H1 (cell line): Measurements from ENCODE around the gene RBM10. TPM values are rescaled to one million over a fixed set of nuclear protein-coding genes. Genes with fewer than 3 reads are reported as not detected.

ENCODE experiments used
- CTCF ChIA-PET: fragments of 300-600 bp; sonication (Branson Sonifier 250); formaldehyde crosslinking; loops from one replicate; lab custom pipeline; 2021; ENCODE audit not compliant: partially characterized antibody; lab: Charles Lee
- POLR2A ChIA-PET: fragments of 300-600 bp; sonication (Branson Sonifier 250); formaldehyde crosslinking; loops from one replicate; lab custom pipeline; 2021; ENCODE audit warnings: inconsistent platforms; ENCODE audit not compliant: partially characterized antibody; lab: Charles Lee
- DNase-seq, 2 experiments: peaks; one replicate each; pipeline versions ENCODE4 v3.0.0 to v3.0.0-alpha.2; 2010 to 2022; ENCODE audit warnings: low spot score in 2 of 2, low read depth in 1 of 2, mixed read lengths in 1 of 2
- FAIRE-seq: peaks from 2 replicates; lab custom pipeline; 2011; peaks lifted over from hg19 to GRCh38; lab: Jason Lieb, UNC
- H2AFZ ChIP-seq: 2 replicates; pipeline ENCODE4 v1.8.1; 2012; ENCODE audit warnings: low read length, inconsistent platforms
- H2AK5ac ChIP-seq: 2 replicates; pipeline ENCODE4 v1.6.1; 2013; ENCODE audit warnings: low read depth, low read length
- H2BK120ac ChIP-seq: replicated peaks from 2 replicates; pipeline ENCODE3; 2013; ENCODE audit warnings: low read depth, low read length, inconsistent platforms
- H2BK12ac ChIP-seq: 2 replicates; pipeline ENCODE4 v1.6.1; 2013; ENCODE audit warnings: low read depth, low read length
- H2BK15ac ChIP-seq: 2 replicates; pipeline ENCODE4 v1.6.1; 2013; ENCODE audit warnings: low read length
- H2BK20ac ChIP-seq: 2 replicates; pipeline ENCODE4 v1.6.1; 2013; ENCODE audit warnings: low read length
- H2BK5ac ChIP-seq: 2 replicates; pipeline ENCODE4 v1.6.1; 2013; ENCODE audit warnings: low read depth, low read length
- H3K14ac ChIP-seq: 2 replicates; pipeline ENCODE4 v1.6.1; 2013; ENCODE audit warnings: inconsistent platforms; ENCODE audit not compliant: insufficient read length
- H3K18ac ChIP-seq: 2 replicates; pipeline ENCODE4 v1.6.1; 2013; ENCODE audit warnings: low read length; ENCODE audit errors: extremely low read depth
- H3K23ac ChIP-seq: 2 replicates; pipeline ENCODE4 v1.6.1; 2013; ENCODE audit warnings: inconsistent platforms; ENCODE audit not compliant: insufficient read length
- H3K23me2 ChIP-seq: 2 replicates; pipeline ENCODE4 v1.6.1; 2013; ENCODE audit warnings: low read depth, low read length
- H3K27ac ChIP-seq: 2 replicates; pipeline ENCODE4 v1.6.1; 2011; ENCODE audit warnings: low read depth, low read length, inconsistent platforms
- H3K27me3 ChIP-seq, 4 experiments: replicated peaks in 1 of 4; 1 replicate in 1 of 4; 2 replicates in 3 of 4; pipeline versions ENCODE4 v1.6.1 to v1.8.1; 2011 to 2013; ENCODE audit warnings: low read length in 3 of 4, mild to moderate bottlenecking in 3 of 4, inconsistent platforms in 2 of 4, mixed read lengths in 2 of 4, moderate library complexity in 1 of 4; ENCODE audit not compliant: control insufficient read depth in 3 of 4, insufficient read depth in 3 of 4; ENCODE audit errors: extremely low read depth in 1 of 4
- H3K36me3 ChIP-seq, 4 experiments: 2 replicates each; pipeline versions ENCODE4 v1.6.1 to v1.8.1; 2011 to 2013; ENCODE audit warnings: mild to moderate bottlenecking in 4 of 4, low read length in 3 of 4, moderate library complexity in 2 of 4, control low read depth in 1 of 4, inconsistent platforms in 1 of 4; ENCODE audit not compliant: insufficient read depth in 4 of 4, control insufficient read depth in 2 of 4
- H3K4ac ChIP-seq: replicated peaks from 2 replicates; pipeline ENCODE3; 2013; ENCODE audit warnings: low read length, low read depth, mixed read lengths, inconsistent platforms; ENCODE audit not compliant: insufficient read length
- H3K4me1 ChIP-seq, 4 experiments: replicated peaks in 1 of 4; 1 replicate in 1 of 4; 2 replicates in 3 of 4; pipeline versions ENCODE4 v1.6.1 to v1.8.1; 2011 to 2013; ENCODE audit warnings: low read length in 3 of 4, inconsistent platforms in 2 of 4, mixed read lengths in 1 of 4; ENCODE audit not compliant: insufficient read depth in 4 of 4, control insufficient read depth in 3 of 4
- H3K4me2 ChIP-seq, 2 experiments: 2 replicates each; pipeline versions ENCODE4 v1.6.1 to v1.8.1; 2011 to 2013; ENCODE audit warnings: low read depth in 2 of 2, low read length in 2 of 2, control low read depth in 1 of 2, inconsistent platforms in 1 of 2, mild to moderate bottlenecking in 1 of 2; ENCODE audit not compliant: insufficient read depth in 1 of 2
- H3K4me3 ChIP-seq, 4 experiments: fragments of 200-600, 300-600 bp in 1 of 4; sonication (generic), shearing (Covaris generic), sonication (Bioruptor Twin) in 1 of 4; 2 replicates each; pipeline versions ENCODE4 v1.5.1 to v1.8.1; 2011 to 2016; ENCODE audit warnings: low read length in 4 of 4, low read depth in 3 of 4, control low read depth in 2 of 4, inconsistent platforms in 2 of 4, mild to moderate bottlenecking in 2 of 4, mixed read lengths in 1 of 4, moderate library complexity in 1 of 4; ENCODE audit not compliant: insufficient read depth in 2 of 4; ENCODE audit errors: extremely low read depth in 1 of 4
- H3K56ac ChIP-seq: replicated peaks from 2 replicates; pipeline ENCODE3; 2013; ENCODE audit warnings: low read depth, mild to moderate bottlenecking, mixed read lengths, low read length, inconsistent platforms; ENCODE audit not compliant: insufficient read length
- H3K79me1 ChIP-seq: 2 replicates; pipeline ENCODE4 v1.6.1; 2013; ENCODE audit warnings: low read depth, low read length, control low read depth
- H3K79me2 ChIP-seq, 2 experiments: 2 replicates each; pipeline versions ENCODE4 v1.6.1 to v1.8.1; 2012 to 2013; ENCODE audit warnings: low read length in 2 of 2, mild to moderate bottlenecking in 2 of 2, inconsistent platforms in 1 of 2; ENCODE audit not compliant: insufficient read depth in 2 of 2, control insufficient read depth in 1 of 2
- H3K9ac ChIP-seq, 4 experiments: replicated peaks in 1 of 4; 1 replicate in 1 of 4; 2 replicates in 3 of 4; pipeline versions ENCODE4 v1.6.1 to v1.8.1; 2011 to 2013; ENCODE audit warnings: low read depth in 3 of 4, low read length in 3 of 4, control low read depth in 2 of 4, mild to moderate bottlenecking in 2 of 4, moderate library complexity in 2 of 4, inconsistent platforms in 1 of 4; ENCODE audit errors: extremely low read depth in 1 of 4
- H3K9me3 ChIP-seq, 2 experiments: 2 replicates each; pipeline versions ENCODE4 v1.6.1 to v1.8.1; 2012 to 2013; ENCODE audit warnings: mild to moderate bottlenecking in 2 of 2, moderate library complexity in 2 of 2, control low read depth in 1 of 2, inconsistent platforms in 1 of 2, low read depth in 1 of 2, low read length in 1 of 2, mixed read lengths in 1 of 2; ENCODE audit not compliant: insufficient read depth in 2 of 2
- H4K20me1 ChIP-seq, 2 experiments: replicated peaks in 1 of 2; 2 replicates each; pipeline versions ENCODE3 to v1.8.1; 2011 to 2013; ENCODE audit warnings: inconsistent platforms in 2 of 2, low read length in 2 of 2, mild to moderate bottlenecking in 1 of 2; ENCODE audit not compliant: insufficient read depth in 2 of 2, control insufficient read depth in 1 of 2
- H4K5ac ChIP-seq: 2 replicates; pipeline ENCODE4 v1.6.1; 2013; ENCODE audit warnings: low read length, low read depth, mixed read lengths, inconsistent platforms; ENCODE audit not compliant: insufficient read length
- H4K8ac ChIP-seq: 2 replicates; pipeline ENCODE4 v1.8.0; 2013; ENCODE audit warnings: mild to moderate bottlenecking, moderate library complexity, low read length, inconsistent platforms; ENCODE audit not compliant: insufficient read depth; ENCODE audit errors: extremely low read depth
- H4K91ac ChIP-seq: replicated peaks from 2 replicates; pipeline ENCODE3; 2013; ENCODE audit warnings: low read length, mixed read lengths, inconsistent platforms; ENCODE audit not compliant: insufficient read length
- CHD1 ChIP-seq: IDR thresholded peaks from 2 replicates; pipeline ENCODE4 v1.6.1; 2012; ENCODE audit warnings: low read depth, low read length, improper control_type of control experiment
- EP300 ChIP-seq, 2 experiments: IDR thresholded peaks; 1 replicate in 1 of 2; 2 replicates in 1 of 2; pipeline ENCODE4 v1.6.1; 2011 to 2012; ENCODE audit warnings: low read depth in 2 of 2, low read length in 2 of 2, mild to moderate bottlenecking in 2 of 2, borderline replicate concordance in 1 of 2, inconsistent platforms in 1 of 2, moderate library complexity in 1 of 2
- FOSL1 ChIP-seq: IDR thresholded peaks from 2 replicates; pipeline ENCODE4 v1.6.1; 2011; ENCODE audit warnings: mild to moderate bottlenecking, low read depth, low read length, moderate library complexity; ENCODE audit not compliant: insufficient read depth
- JUND ChIP-seq: IDR thresholded peaks from 2 replicates; pipeline ENCODE4 v1.6.1; 2011; ENCODE audit warnings: mild to moderate bottlenecking, improper control_type of control experiment, low read length
- KDM1A ChIP-seq: fragments of 200-600, 300-600 bp; sonication (generic); IDR thresholded peaks from 2 replicates; pipeline ENCODE4 v1.7.1; 2016; ENCODE audit warnings: mild to moderate bottlenecking, low read length, borderline replicate concordance
- NANOG ChIP-seq: IDR thresholded peaks from 2 replicates; pipeline ENCODE4 v1.6.1; 2011; ENCODE audit warnings: low read length, low read depth, mild to moderate bottlenecking, inconsistent platforms; ENCODE audit not compliant: insufficient read depth, poor library complexity, severe bottlenecking
- POLR2A ChIP-seq, 2 experiments: IDR thresholded peaks; 1 replicate in 1 of 2; 2 replicates in 1 of 2; pipeline ENCODE4 v1.6.1; 2011; ENCODE audit warnings: low read depth in 2 of 2, low read length in 2 of 2, mild to moderate bottlenecking in 2 of 2; ENCODE audit errors: control extremely low read depth in 1 of 2
- RBBP5 ChIP-seq: IDR thresholded peaks from 2 replicates; pipeline ENCODE4 v1.7.1; 2012; ENCODE audit warnings: low read depth, mild to moderate bottlenecking, inconsistent platforms, low read length, moderate library complexity, borderline replicate concordance
- RFX5 ChIP-seq: IDR thresholded peaks from 2 replicates; pipeline ENCODE4 v1.6.1; 2011; ENCODE audit warnings: low read depth, low read length, improper control_type of control experiment, borderline replicate concordance
- WGBS, 2 experiments: shearing (Covaris generic) in 1 of 2; methylation state at CpG; one replicate each; pipeline versions ENCODE4 v1.1.6 to v1.1.7; 2013 to 2015; ENCODE audit warnings: low lambda C conversion rate in 2 of 2, mixed read lengths in 2 of 2, inconsistent platforms in 1 of 2, low coverage in 1 of 2, missing lambda C conversion rate in 1 of 2; ENCODE audit not compliant: insufficient replicate concordance in 2 of 2, insufficient coverage in 1 of 2, insufficient read length in 1 of 2; ENCODE audit errors: extremely low coverage in 1 of 2, missing lambda C conversion rate in 1 of 2; 5-methylcytosine and 5-hydroxymethylcytosine counted together
- polyA plus RNA-seq, 7 experiments: library from polyadenylated mRNA; depleted of rRNA in 3 of 7; stranded (reverse) in 5 of 7; unstranded in 2 of 7; fragments of >200 nt in 5 of 7; fragments of 200-250 nt in 2 of 7; gene quantifications; 1 replicate in 5 of 7; 2 replicates in 1 of 7; 4 replicates in 1 of 7; pipeline versions ENCODE4 v1.2.1 to v1.2.3, GENCODE V29; 2011 to 2013; ENCODE audit warnings: missing spikeins in 2 of 7, mixed read lengths in 2 of 7
- total RNA-seq: library from RNA; stranded (reverse); fragmentation: NEBNext Ultra II Directional; extraction: Animal tissue kit (Norgen Biotek cat#: 25700); gene quantifications from 2 replicates; pipeline ENCODE4 v1.2.1, GENCODE V29; 2021

The RBM10 gene
- total and polyA plus RNA-seq, 2 of the 8 experiments (the other 6 are each of a cell fraction or from before 2014, with no cell fraction given): 35.7 to 64.0 TPM

GRCh38 chrX:47194194-47194787 lies 49.3 kb downstream of the RBM10 start:
- Histone ChIP-seq H3K4me2 (peak overlapping the region; percentile 64 to 93), H4K8ac (no peak overlapping the region), H3K27me3 (no peaks in the 10 kb centered on the region), H3K36me3 (peaks cover 2 to 27% (median 14%) of the 10 kb centered on the region in 4 experiments), H3K23me2 (peaks cover 2% of the 10 kb centered on the region; the same call in 1 of the 2 replicates), H2BK20ac (no peak overlapping the region), H2BK12ac (no peak overlapping the region), H4K20me1 (peaks cover 5 to 27% of the 10 kb centered on the region in 2 experiments), H3K9ac (peak overlapping the region; percentile 60 to 94 (median 90)), H2AK5ac (no peak overlapping the region), H3K56ac (peak overlapping the region; percentile 59), H2AFZ (no peak overlapping the region), H3K27ac (peak overlapping the region; percentile 85; the same call in 1 of the 2 replicates), H3K23ac (no peak overlapping the region), H3K4me1 (peaks cover 2 to 17% (median 10%) of the 10 kb centered on the region in 4 experiments), H2BK5ac (peak overlapping the region; percentile 71; the same call in 1 of the 2 replicates), H3K79me2 (peaks cover 19 to 50% of the 10 kb centered on the region in 2 experiments; a peak in 3 of 4 replicates), H3K4me3 (peak overlapping the region; percentile 70 to 97 (median 83)), H3K18ac (no peak overlapping the region; the same call in 1 of the 2 replicates), H3K14ac (no peak overlapping the region), H4K91ac (no peak overlapping the region), H2BK15ac (no peak overlapping the region), H3K4ac (no peak overlapping the region), H3K9me3 (no peaks in the 10 kb centered on the region), H3K79me1 (peaks cover 6% of the 10 kb centered on the region; the same call in 1 of the 2 replicates), H2BK120ac (no peak overlapping the region), H4K5ac (no peak overlapping the region)
- TF ChIP-seq CHD1 (no peak), EP300 (IDR thresholded peaks at IDR 0.05; ENCODE audit: borderline replicate concordance in 1 of 2, low read depth in 2 of 2, low read length in 2 of 2) (no peak), RBBP5 (no peak), NANOG (no peak), KDM1A (no peak), FOSL1 (no peak), RFX5 (no peak), POLR2A (IDR thresholded peaks at IDR 0.05; ENCODE audit: control extremely low read depth in 1 of 2, low read depth in 2 of 2, low read length in 2 of 2) (peak in 1 of 2 experiments; percentile 57; a peak in 1 of 3 replicates), JUND (no peak)
- DNase-seq (no peak), FAIRE-seq (no peak)
- CTCF ChIA-PET: interaction anchor here (1.0 kb wide), 1 partner anchor 76 kb away, joined by 3 read pairs; no protein-coding TSS in a partner anchor
- POLR2A ChIA-PET: interaction anchor here (0.6 to 1.5 kb wide), 6 partner anchors 11 to 167 kb away, joined by 3 to 6 read pairs (median 3); no protein-coding TSS in a partner anchor
- 14% methylated on average over 12 of the region's 14 CpGs; no CpG with 5 or more reads in 1 of the 2 experiments for WGBS, 2 experiments
